ENCODE measurements around the gene GNAT2. TPM values are rescaled to one million over a fixed set of nuclear protein-coding genes. Genes with fewer than 3 reads are reported as not detected.

The GNAT2 gene
- total RNA-seq, 4 donors from 2014 or later = not detected

DNA sequence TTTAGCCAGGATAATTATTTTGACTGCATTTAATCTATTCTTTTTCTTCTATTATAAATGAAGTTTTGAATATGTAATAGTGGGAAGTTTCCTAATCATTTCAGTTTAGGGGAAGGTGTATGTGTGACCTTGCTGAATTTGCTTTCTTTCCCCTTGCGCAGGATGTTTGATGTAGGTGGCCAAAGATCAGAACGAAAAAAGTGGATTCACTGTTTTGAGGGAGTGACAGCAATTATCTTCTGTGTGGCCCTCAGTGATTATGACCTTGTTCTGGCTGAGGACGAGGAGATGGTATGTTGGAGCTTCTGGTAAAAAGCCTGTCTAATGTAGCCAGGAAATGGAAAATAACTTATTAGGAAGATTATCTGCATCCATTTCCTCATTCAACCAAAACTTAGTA is 33.4 kb downstream of the GNAT2 start:
- Histone ChIP-seq H3K4me3 (no peak overlapping the region), H3K36me3 (peaks cover 11 to 93% of the 10 kb centered on the region in 2 donors), H3K27me3 (no peaks in the 10 kb centered on the region), H3K9me3 (no peaks in the 10 kb centered on the region), H3K27ac (no peak overlapping the region), H3K4me1 (no peaks in the 10 kb centered on the region)
- no peak for ATAC-seq
- WGBS, 2 donors (ENCODE audit: low coverage in 1 of 2) = 60 to 77% methylated on average over 1 to 3 of the region's 3 CpGs
- TF ChIP-seq POLR2A (IDR thresholded peaks at IDR 0.05) (no peak), POLR2AphosphoS5 (IDR thresholded peaks at IDR 0.05) (no peak), EP300 (IDR thresholded peaks at IDR 0.05) (no peak)
- TF ChIP-seq, protein P1, sequence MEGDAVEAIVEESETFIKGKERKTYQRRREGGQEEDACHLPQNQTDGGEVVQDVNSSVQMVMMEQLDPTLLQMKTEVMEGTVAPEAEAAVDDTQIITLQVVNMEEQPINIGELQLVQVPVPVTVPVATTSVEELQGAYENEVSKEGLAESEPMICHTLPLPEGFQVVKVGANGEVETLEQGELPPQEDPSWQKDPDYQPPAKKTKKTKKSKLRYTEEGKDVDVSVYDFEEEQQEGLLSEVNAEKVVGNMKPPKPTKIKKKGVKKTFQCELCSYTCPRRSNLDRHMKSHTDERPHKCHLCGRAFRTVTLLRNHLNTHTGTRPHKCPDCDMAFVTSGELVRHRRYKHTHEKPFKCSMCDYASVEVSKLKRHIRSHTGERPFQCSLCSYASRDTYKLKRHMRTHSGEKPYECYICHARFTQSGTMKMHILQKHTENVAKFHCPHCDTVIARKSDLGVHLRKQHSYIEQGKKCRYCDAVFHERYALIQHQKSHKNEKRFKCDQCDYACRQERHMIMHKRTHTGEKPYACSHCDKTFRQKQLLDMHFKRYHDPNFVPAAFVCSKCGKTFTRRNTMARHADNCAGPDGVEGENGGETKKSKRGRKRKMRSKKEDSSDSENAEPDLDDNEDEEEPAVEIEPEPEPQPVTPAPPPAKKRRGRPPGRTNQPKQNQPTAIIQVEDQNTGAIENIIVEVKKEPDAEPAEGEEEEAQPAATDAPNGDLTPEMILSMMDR (IDR thresholded peaks at IDR 0.05) = no peak

DNA sequence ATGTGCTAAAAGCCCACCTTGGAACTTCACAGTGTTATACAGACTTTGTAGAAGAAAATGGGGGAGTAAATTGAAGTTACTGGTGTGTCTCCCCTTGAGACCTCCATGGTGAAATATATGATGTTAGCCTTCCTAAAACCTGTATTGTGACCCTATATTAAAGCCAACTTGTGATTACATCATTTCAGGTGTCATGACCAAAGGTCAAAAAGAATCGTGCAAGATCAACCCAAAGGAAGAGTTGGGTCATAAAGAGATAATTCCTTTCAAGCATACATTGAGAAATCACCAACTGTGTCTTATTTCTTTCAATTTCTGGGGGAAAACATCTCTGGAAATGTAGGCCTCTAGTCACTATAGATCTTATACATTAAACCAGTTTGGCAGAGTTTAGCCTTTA is 34.6 kb downstream of the GNAT2 start:
- H3K4me3 ChIP-seq = no peak overlapping the region
- 67 to 80% methylated on average over 1 of the region's 1 CpG for WGBS, 2 donors (ENCODE audit: low coverage in 1 of 2)
- no peaks in the 10 kb centered on the region for H3K9me3 ChIP-seq
- peaks cover 11 to 93% of the 10 kb centered on the region in 2 donors for H3K36me3 ChIP-seq
- peaks cover 0 to 6% (median 0%) of the 10 kb centered on the region in 3 donors for H3K4me1 ChIP-seq
- H3K27ac ChIP-seq = no peak overlapping the region
- no peaks in the 10 kb centered on the region for H3K27me3 ChIP-seq
- TF ChIP-seq, protein P1 (IDR thresholded peaks at IDR 0.05) = no peak
- TF ChIP-seq POLR2A (IDR thresholded peaks at IDR 0.05) (no peak), EP300 (IDR thresholded peaks at IDR 0.05) (no peak), POLR2AphosphoS5 (IDR thresholded peaks at IDR 0.05) (no peak)
- no peak for ATAC-seq

- H3K9me3 ChIP-seq = no peaks in the 10 kb centered on the region
- peaks cover 7 to 76% of the 10 kb centered on the region in 2 donors for H3K36me3 ChIP-seq
- no peak for TF ChIP-seq POLR2A (IDR thresholded peaks at IDR 0.05)
- no peak for TF ChIP-seq POLR2AphosphoS5 (IDR thresholded peaks at IDR 0.05)
- TF ChIP-seq, protein P1 (IDR thresholded peaks at IDR 0.05) = no peak
- no peak for TF ChIP-seq EP300 (IDR thresholded peaks at IDR 0.05)
- peaks cover 4 to 26% (median 7%) of the 10 kb centered on the region in 3 donors for H3K4me1 ChIP-seq
- H3K4me3 ChIP-seq = no peak overlapping the region
- no peak overlapping the region for H3K27ac ChIP-seq
- 94 to 100% methylated on average over 2 of the region's 2 CpGs for WGBS, 2 donors (ENCODE audit: low coverage in 1 of 2)
- H3K27me3 ChIP-seq = no peaks in the 10 kb centered on the region
- ATAC-seq = no peak
Measured at GRCh38 chr1:109582021-109582420, 37.4 kb downstream of the GNAT2 start.

GRCh38 chr1:109579491-109579890 is 39.9 kb downstream of the GNAT2 start:
- Histone ChIP-seq H3K27ac (peak overlapping the region; percentile 44 to 76 (median 70)), H3K36me3 (peaks cover 0 to 68% of the 10 kb centered on the region in 2 donors), H3K9me3 (no peaks in the 10 kb centered on the region), H3K27me3 (no peaks in the 10 kb centered on the region), H3K4me1 (peaks cover 4 to 26% (median 7%) of the 10 kb centered on the region in 3 donors), H3K4me3 (no peak overlapping the region)
- TF ChIP-seq POLR2AphosphoS5 (IDR thresholded peaks at IDR 0.05) = peak; percentile 33
- no peak for TF ChIP-seq POLR2A (IDR thresholded peaks at IDR 0.05)
- WGBS, 2 donors (ENCODE audit: low coverage in 1 of 2) = 17 to 36% methylated on average over 1 of the region's 1 CpG
- no peak for ATAC-seq

- Histone ChIP-seq H3K27me3 (no peaks in the 10 kb centered on the region), H3K4me1 (peaks cover 4 to 28% (median 7%) of the 10 kb centered on the region in 3 donors), H3K36me3 (peaks cover 0 to 64% of the 10 kb centered on the region in 2 donors), H3K9me3 (no peaks in the 10 kb centered on the region), H3K27ac (peak overlapping the region; percentile 44 to 76 (median 70)), H3K4me3 (no peak overlapping the region)
- no peak for ATAC-seq
- WGBS, 2 donors (ENCODE audit: low coverage in 1 of 2) = 20 to 24% methylated on average over 3 of the region's 3 CpGs
- TF ChIP-seq EP300 (IDR thresholded peaks at IDR 0.05) (no peak), POLR2AphosphoS5 (IDR thresholded peaks at IDR 0.05) (no peak), POLR2A (IDR thresholded peaks at IDR 0.05) (no peak)
- TF ChIP-seq, protein P1 (IDR thresholded peaks at IDR 0.05) = no peak
Measured at GRCh38 chr1:109578947-109579443, 40.4 kb downstream of the GNAT2 start.

Data from gastroesophageal sphincter (tissue), 4 donors.